ENCODE results near the gene WIPF2. TPM values are rescaled to one million over a fixed set of nuclear protein-coding genes. Genes with fewer than 3 reads are reported as not detected.
A peak's percentile ranks its signal among the peaks of the same experiment; 100 is the strongest.

The WIPF2 gene
- total and polyA plus RNA-seq, 2 of the 8 experiments (the other 6 are each of a cell fraction or from before 2014, with no cell fraction given): 6.9 to 25.3 TPM

- TF ChIP-seq SRF (IDR thresholded peaks at IDR 0.05; ENCODE audit: low read depth, low read length) (no peak), TEAD4 (IDR thresholded peaks at IDR 0.05; ENCODE audit: low read depth, low read length) (no peak), JUN (IDR thresholded peaks at IDR 0.05; ENCODE audit: low read depth, low read length) (no peak)
- Histone ChIP-seq H3K14ac (ENCODE audit: insufficient read length) (no peak overlapping the region), H2BK20ac (ENCODE audit: low read length) (no peak overlapping the region), H3K23ac (ENCODE audit: insufficient read length) (no peak overlapping the region), H3K18ac (ENCODE audit: extremely low read depth, low read length) (0 out of 2 replicates have a peak overlapping the region, but pooled peaks have one; percentile 12), H3K4me3 (ENCODE audit: extremely low read depth in 1 of 4, insufficient read depth in 2 of 4, low read depth in 3 of 4, low read length in 4 of 4) (no peak overlapping the region), H3K9ac (replicated peaks in 1 of 4; ENCODE audit: extremely low read depth in 1 of 4, low read depth in 3 of 4, low read length in 3 of 4) (no peak overlapping the region), H3K56ac (replicated peaks; ENCODE audit: insufficient read length, low read depth, low read length) (no peak overlapping the region), H2AK5ac (ENCODE audit: low read depth, low read length) (no peak overlapping the region), H3K4me1 (replicated peaks in 1 of 4; ENCODE audit: control insufficient read depth in 3 of 4, insufficient read depth in 4 of 4, low read length in 3 of 4) (peaks cover 0 to 38% (median 27%) of the 10 kb centered on the region in 4 experiments; a peak in 6 of 7 replicates), H3K4ac (replicated peaks; ENCODE audit: insufficient read length, low read depth, low read length) (no peak overlapping the region), H3K23me2 (ENCODE audit: low read depth, low read length) (peaks cover 17% of the 10 kb centered on the region), H3K9me3 (ENCODE audit: insufficient read depth in 2 of 2, low read depth in 1 of 2, low read length in 1 of 2) (no peaks in the 10 kb centered on the region), H2BK120ac (replicated peaks; ENCODE audit: low read depth, low read length) (no peak overlapping the region), H3K4me2 (ENCODE audit: insufficient read depth in 1 of 2, low read depth in 2 of 2, low read length in 2 of 2) (no peak overlapping the region), H4K5ac (ENCODE audit: insufficient read length, low read depth, low read length) (no peak overlapping the region), H3K27me3 (replicated peaks in 1 of 4; ENCODE audit: control insufficient read depth in 3 of 4, extremely low read depth in 1 of 4, insufficient read depth in 3 of 4, low read length in 3 of 4) (peaks cover 0 to 21% (median 13%) of the 10 kb centered on the region in 4 experiments; a peak in 5 of 7 replicates), H3K79me2 (ENCODE audit: control insufficient read depth in 1 of 2, insufficient read depth in 2 of 2, low read length in 2 of 2) (peaks cover 0 to 2% of the 10 kb centered on the region in 2 experiments; a peak in 1 of 4 replicates), H3K36me3 (ENCODE audit: control insufficient read depth in 2 of 4, insufficient read depth in 4 of 4, low read length in 3 of 4) (no peaks in the 10 kb centered on the region), H2BK12ac (ENCODE audit: low read depth, low read length) (0 out of 2 replicates have a peak overlapping the region, but pooled peaks have one; percentile 27), H2AFZ (ENCODE audit: low read length) (no peak overlapping the region), H3K27ac (ENCODE audit: low read depth, low read length) (no peak overlapping the region), H4K8ac (ENCODE audit: extremely low read depth, insufficient read depth, low read length) (no peak overlapping the region), H4K20me1 (replicated peaks in 1 of 2; ENCODE audit: control insufficient read depth in 1 of 2, insufficient read depth in 2 of 2, low read length in 2 of 2) (peaks cover under 1 to 9% of the 10 kb centered on the region in 2 experiments), H3K79me1 (ENCODE audit: low read depth, low read length) (peaks cover 1% of the 10 kb centered on the region; the same call in 1 of the 2 replicates), H4K91ac (replicated peaks; ENCODE audit: insufficient read length, low read length) (no peak overlapping the region), H2BK15ac (ENCODE audit: low read length) (no peak overlapping the region), H2BK5ac (ENCODE audit: low read depth, low read length) (peak overlapping the region; percentile 60; the same call in 1 of the 2 replicates)
- 80% methylated on average over 4 of the region's 7 CpGs; no CpG with 5 or more reads in 1 of the 2 experiments for WGBS, 2 experiments (ENCODE audit: extremely low coverage in 1 of 2, insufficient coverage in 1 of 2, insufficient read length in 1 of 2, insufficient replicate concordance in 2 of 2, low coverage in 1 of 2, low lambda C conversion rate in 2 of 2, missing lambda C conversion rate in 1 of 2)
- FAIRE-seq: no peak
- ChIA-PET POLR2A (ENCODE audit: partially characterized antibody) (interaction anchor here (30.6 kb wide), 2 partner anchors 18 to 38 kb away, joined by 540 to 570 read pairs; partner anchors contain the start of genes CDC6, GJD3 and RARA), CTCF (ENCODE audit: partially characterized antibody) (interaction anchor here (1.0 to 39.2 kb wide), 2 partner anchors 8 to 39 kb away, joined by 3 to 1198 read pairs; partner anchors contain the start of gene GJD3)
- DNase-seq (ENCODE audit: low read depth in 1 of 2, low spot score in 2 of 2): no peak
These were observed 94.8 kb downstream of the WIPF2 start for GRCh38 chr17:40313668-40314583.
